ENCODE measurements around the gene FTSJ1. TPM values are rescaled to one million over a fixed set of nuclear protein-coding genes. Genes with fewer than 3 reads are reported as not detected.

The FTSJ1 gene
- total RNA-seq, 1 experiment from 2014 or later = 53.9 TPM

DNA sequence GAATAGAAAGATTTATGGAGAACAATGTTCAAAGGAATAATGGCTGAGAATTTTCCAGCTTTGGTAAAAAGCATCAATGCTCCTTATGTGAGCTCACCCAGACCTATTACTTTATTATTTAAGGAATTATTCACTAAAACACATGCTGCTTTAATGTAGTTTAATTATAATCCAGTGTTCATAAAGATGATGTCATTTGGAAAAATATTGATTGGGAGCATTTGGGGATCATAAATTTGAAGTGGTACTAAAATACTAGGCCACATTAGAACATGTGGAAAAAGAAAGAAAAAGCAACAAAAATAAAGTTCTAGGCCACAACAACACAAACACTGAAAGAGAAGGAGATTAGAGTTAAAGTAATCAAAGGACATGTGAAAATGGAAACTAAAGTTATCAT lies 25.9 kb upstream of the FTSJ1 start:
- ChIA-PET CTCF (no interaction called here), POLR2A (no interaction called here)
- Mint-ChIP-seq H3K4me1 (no peaks in the 10 kb centered on the region), H3K4me3 (no peak overlapping the region), H3K9me3 (no peaks in the 10 kb centered on the region), H3K36me3 (no peaks in the 10 kb centered on the region), H3K27ac (no peak overlapping the region), H3K27me3 (ENCODE audit: low read depth) (no peaks in the 10 kb centered on the region; the same call in 1 of the 2 replicates)
- DNase-seq (ENCODE audit: low spot score) = no peak
- ATAC-seq = no peak
- TF ChIP-seq IRF2 (CRISPR knock-in tag; IDR thresholded peaks at IDR 0.05; ENCODE audit: borderline replicate concordance, low read depth) = no peak
- no peak for TF ChIP-seq SOX15 (CRISPR knock-in tag; IDR thresholded peaks at IDR 0.05)
- no peak for TF ChIP-seq NFATC4 (CRISPR knock-in tag; IDR thresholded peaks at IDR 0.05)
- TF ChIP-seq, protein P1, sequence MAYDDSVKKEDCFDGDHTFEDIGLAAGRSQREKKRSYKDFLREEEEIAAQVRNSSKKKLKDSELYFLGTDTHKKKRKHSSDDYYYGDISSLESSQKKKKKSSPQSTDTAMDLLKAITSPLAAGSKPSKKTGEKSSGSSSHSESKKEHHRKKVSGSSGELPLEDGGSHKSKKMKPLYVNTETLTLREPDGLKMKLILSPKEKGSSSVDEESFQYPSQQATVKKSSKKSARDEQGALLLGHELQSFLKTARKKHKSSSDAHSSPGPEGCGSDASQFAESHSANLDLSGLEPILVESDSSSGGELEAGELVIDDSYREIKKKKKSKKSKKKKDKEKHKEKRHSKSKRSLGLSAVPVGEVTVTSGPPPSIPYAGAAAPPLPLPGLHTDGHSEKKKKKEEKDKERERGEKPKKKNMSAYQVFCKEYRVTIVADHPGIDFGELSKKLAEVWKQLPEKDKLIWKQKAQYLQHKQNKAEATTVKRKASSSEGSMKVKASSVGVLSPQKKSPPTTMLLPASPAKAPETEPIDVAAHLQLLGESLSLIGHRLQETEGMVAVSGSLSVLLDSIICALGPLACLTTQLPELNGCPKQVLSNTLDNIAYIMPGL (CRISPR knock-in tag; IDR thresholded peaks at IDR 0.05) = no peak
- TF ChIP-seq SP1 (CRISPR knock-in tag; conservative IDR thresholded peaks at IDR 0.05) = no peak

- TF ChIP-seq ZBTB21 (CRISPR knock-in tag; IDR thresholded peaks at IDR 0.05; ENCODE audit: borderline replicate concordance) = no peak
- H3K27ac Mint-ChIP-seq = no peak overlapping the region
Observed at GRCh38 chrX:48451708-48452107, 24.3 kb upstream of the FTSJ1 start.

DNA sequence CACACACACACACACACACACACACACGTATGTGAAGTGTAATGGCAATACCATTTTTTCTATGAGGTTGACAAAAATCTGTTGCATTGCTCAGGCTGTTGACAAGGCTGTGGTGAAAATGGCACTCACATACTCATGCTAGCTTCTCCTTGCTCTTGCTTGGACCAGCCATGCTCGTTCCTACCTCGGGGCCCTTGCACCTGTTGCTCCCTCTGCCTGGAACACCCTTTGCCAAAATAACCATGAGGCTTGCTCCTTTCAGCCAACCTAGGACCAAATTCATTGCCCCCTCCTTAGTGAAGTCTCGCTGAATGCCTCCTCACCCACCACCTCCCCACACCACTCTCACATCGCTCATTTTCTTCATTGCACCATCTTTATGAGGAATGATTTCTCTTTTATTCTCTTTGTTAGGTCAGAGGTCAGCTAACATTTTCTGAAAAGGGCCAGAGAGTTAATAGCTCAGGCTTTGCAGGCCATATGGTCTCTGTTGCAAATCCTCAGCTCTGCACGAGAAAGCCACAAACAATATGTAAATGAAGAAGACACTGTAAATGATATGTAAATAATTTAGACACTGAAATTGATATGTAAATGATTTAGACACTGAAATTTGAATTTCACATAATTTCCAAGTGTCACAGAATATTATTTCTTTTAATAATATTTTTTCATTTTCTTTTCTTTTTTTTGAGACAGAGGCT lies 19.2 kb upstream of the FTSJ1 start:
- no peaks in the 10 kb centered on the region for H3K27me3 Mint-ChIP-seq (ENCODE audit: low read depth)
- H3K27ac Mint-ChIP-seq = no peak overlapping the region
- no peak overlapping the region for H3K4me3 Mint-ChIP-seq
- ChIA-PET CTCF (no interaction called here), POLR2A (interaction anchor here (0.6 kb wide), 1 partner anchor 1222 kb away, joined by 8 read pairs; no protein-coding TSS in a partner anchor)
- no peaks in the 10 kb centered on the region for H3K9me3 Mint-ChIP-seq
- ATAC-seq (no peak), DNase-seq (ENCODE audit: low spot score) (no peak)
- H3K36me3 Mint-ChIP-seq = peaks cover 20% of the 10 kb centered on the region
- H3K4me1 Mint-ChIP-seq = no peaks in the 10 kb centered on the region
- no peak for TF ChIP-seq ZBTB43 (CRISPR knock-in tag; IDR thresholded peaks at IDR 0.05)
- TF ChIP-seq, protein P2, sequence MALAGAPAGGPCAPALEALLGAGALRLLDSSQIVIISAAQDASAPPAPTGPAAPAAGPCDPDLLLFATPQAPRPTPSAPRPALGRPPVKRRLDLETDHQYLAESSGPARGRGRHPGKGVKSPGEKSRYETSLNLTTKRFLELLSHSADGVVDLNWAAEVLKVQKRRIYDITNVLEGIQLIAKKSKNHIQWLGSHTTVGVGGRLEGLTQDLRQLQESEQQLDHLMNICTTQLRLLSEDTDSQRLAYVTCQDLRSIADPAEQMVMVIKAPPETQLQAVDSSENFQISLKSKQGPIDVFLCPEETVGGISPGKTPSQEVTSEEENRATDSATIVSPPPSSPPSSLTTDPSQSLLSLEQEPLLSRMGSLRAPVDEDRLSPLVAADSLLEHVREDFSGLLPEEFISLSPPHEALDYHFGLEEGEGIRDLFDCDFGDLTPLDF (CRISPR knock-in tag; IDR thresholded peaks at IDR 0.05) = no peak
- no peak for TF ChIP-seq FOXP1 (CRISPR knock-in tag; IDR thresholded peaks at IDR 0.05; ENCODE audit: borderline replicate concordance)
- TF ChIP-seq PRRX2 (CRISPR knock-in tag; IDR thresholded peaks at IDR 0.05) = no peak
- no peak for TF ChIP-seq CTCF (IDR thresholded peaks at IDR 0.05)
- no peak for TF ChIP-seq ZNF671 (CRISPR knock-in tag; IDR thresholded peaks at IDR 0.05)
- no peak for TF ChIP-seq ATF1 (CRISPR knock-in tag; IDR thresholded peaks at IDR 0.05)
- TF ChIP-seq, protein P3, sequence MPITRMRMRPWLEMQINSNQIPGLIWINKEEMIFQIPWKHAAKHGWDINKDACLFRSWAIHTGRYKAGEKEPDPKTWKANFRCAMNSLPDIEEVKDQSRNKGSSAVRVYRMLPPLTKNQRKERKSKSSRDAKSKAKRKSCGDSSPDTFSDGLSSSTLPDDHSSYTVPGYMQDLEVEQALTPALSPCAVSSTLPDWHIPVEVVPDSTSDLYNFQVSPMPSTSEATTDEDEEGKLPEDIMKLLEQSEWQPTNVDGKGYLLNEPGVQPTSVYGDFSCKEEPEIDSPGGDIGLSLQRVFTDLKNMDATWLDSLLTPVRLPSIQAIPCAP (CRISPR knock-in tag; IDR thresholded peaks at IDR 0.05) = no peak

More at GRCh38 chrX:48451708-48452107, 24.3 kb upstream of the FTSJ1 start:
- Mint-ChIP-seq H3K27me3 (ENCODE audit: low read depth) (no peaks in the 10 kb centered on the region; the same call in 1 of the 2 replicates), H3K4me3 (no peak overlapping the region), H3K4me1 (no peaks in the 10 kb centered on the region), H3K9me3 (no peaks in the 10 kb centered on the region), H3K36me3 (no peaks in the 10 kb centered on the region)
- ATAC-seq = no peak
- no peak for DNase-seq (ENCODE audit: low spot score)
- POLR2A ChIA-PET = no interaction called here
- CTCF ChIA-PET = no interaction called here

Measured in WTC11 (cell line).